GM13977 (cell line): ENCODE results near the gene CFAP43.

ENCODE experiments used
- DNase-seq: peaks from one replicate; pipeline ENCODE4 v3.0.0; 2012; ENCODE audit warnings: low spot score
- CTCF ChIP-seq: IDR thresholded peaks from 2 replicates; pipeline ENCODE4 v1.5.1; 2012; ENCODE audit warnings: mild to moderate bottlenecking, control low read depth; ENCODE audit not compliant: insufficient read depth; ENCODE audit errors: extremely low read depth, missing control alignments
- in situ Hi-C: fragments of 300-500 bp; cut with MboI; formaldehyde crosslinking; loops from one replicate; pipeline ENCODE4 v1.12.0; 2022; ENCODE audit warnings: low sequenced_read_pairs, low pct_unique_long_range_greater_than_20kb, mixed read lengths, inconsistent platforms; ENCODE audit not compliant: unreplicated experiment

The CFAP43 gene

GRCh38 chr10:104223304-104223703 lies 8.9 kb downstream of the CFAP43 start:
- in situ Hi-C loops: no loop called here
- no peak for DNase-seq
- TF ChIP-seq CTCF: no peak

GRCh38 chr10:104220522-104220921 lies 11.6 kb downstream of the CFAP43 start:
- in situ Hi-C loops: no loop called here
- TF ChIP-seq CTCF: no peak
- no peak for DNase-seq

- in situ Hi-C loops: no loop called here
- no peak for DNase-seq
- no peak for TF ChIP-seq CTCF
These were observed 13.4 kb downstream of the CFAP43 start for GRCh38 chr10:104218751-104219150.

- no peak for TF ChIP-seq CTCF
- in situ Hi-C loops: no loop called here
- no peak for DNase-seq
These were observed 15.5 kb downstream of the CFAP43 start for GRCh38 chr10:104216631-104217030.

- DNase-seq: peak; percentile 48
- peak; percentile 53 for TF ChIP-seq CTCF
- in situ Hi-C loops: loop anchor here (10.0 kb wide), 2 partner anchors 325 to 475 kb away; no protein-coding TSS in a partner anchor
These were observed 22.5 kb downstream of the CFAP43 start for GRCh38 chr10:104209575-104210198.

- no peak for DNase-seq
- in situ Hi-C loops: loop anchor here (10.0 kb wide), 2 partner anchors 324 to 474 kb away; no protein-coding TSS in a partner anchor
- no peak for TF ChIP-seq CTCF
These were observed 23.4 kb downstream of the CFAP43 start for GRCh38 chr10:104208730-104209129.
